ENCODE measurements around the gene NAP1L1.

DNA sequence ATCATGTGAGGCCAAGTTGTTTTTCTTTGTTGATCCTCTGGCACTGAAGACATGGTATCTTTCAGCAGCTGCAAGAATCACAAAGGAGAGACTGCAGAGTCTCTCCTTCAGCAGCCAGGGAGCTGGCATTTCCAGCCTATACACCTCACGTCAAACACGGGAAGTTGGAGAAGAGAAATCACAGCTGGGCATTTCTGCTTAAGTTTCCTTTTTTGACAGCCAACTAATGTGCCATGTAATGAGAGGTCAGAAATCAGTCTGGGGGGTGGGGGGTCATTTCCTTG is 81.2 kb downstream of the NAP1L1 start:
- TF ChIP-seq, protein P1, sequence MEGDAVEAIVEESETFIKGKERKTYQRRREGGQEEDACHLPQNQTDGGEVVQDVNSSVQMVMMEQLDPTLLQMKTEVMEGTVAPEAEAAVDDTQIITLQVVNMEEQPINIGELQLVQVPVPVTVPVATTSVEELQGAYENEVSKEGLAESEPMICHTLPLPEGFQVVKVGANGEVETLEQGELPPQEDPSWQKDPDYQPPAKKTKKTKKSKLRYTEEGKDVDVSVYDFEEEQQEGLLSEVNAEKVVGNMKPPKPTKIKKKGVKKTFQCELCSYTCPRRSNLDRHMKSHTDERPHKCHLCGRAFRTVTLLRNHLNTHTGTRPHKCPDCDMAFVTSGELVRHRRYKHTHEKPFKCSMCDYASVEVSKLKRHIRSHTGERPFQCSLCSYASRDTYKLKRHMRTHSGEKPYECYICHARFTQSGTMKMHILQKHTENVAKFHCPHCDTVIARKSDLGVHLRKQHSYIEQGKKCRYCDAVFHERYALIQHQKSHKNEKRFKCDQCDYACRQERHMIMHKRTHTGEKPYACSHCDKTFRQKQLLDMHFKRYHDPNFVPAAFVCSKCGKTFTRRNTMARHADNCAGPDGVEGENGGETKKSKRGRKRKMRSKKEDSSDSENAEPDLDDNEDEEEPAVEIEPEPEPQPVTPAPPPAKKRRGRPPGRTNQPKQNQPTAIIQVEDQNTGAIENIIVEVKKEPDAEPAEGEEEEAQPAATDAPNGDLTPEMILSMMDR (conservative IDR thresholded peaks at IDR 0.05 in 1 of 2, IDR thresholded peaks at IDR 0.05 in 1 of 2; ENCODE audit: extremely low read depth in 1 of 2, insufficient read depth in 1 of 2, low read depth in 1 of 2, low read length in 2 of 2): no peak
- no peak for TF ChIP-seq EZH2 (IDR thresholded peaks at IDR 0.05; ENCODE audit: borderline replicate concordance, low read length)

All from mammary epithelial cell (primary cell).